Liver (tissue), 9 donors: Measurements from ENCODE around the gene GNAS-AS1. TPM values are rescaled to one million over a fixed set of nuclear protein-coding genes. Genes with fewer than 3 reads are reported as not detected.

Experiments
- DNase-seq: peaks from one replicate; pipeline ENCODE4 v3.0.0-alpha.2; 2017; ENCODE audit warnings: low spot score
- H3K27ac ChIP-seq, 2 donors: one replicate each; pipeline ENCODE4 v1.7.0; 2013; ENCODE audit warnings: inconsistent platforms in 2 of 2, low read length in 2 of 2, control low read depth in 1 of 2, low read depth in 1 of 2, mild to moderate bottlenecking in 1 of 2
- H3K27me3 ChIP-seq, 4 donors: one replicate each; pipeline versions ENCODE4 v1.6.1 to v1.7.0; 2013; ENCODE audit warnings: low read length in 3 of 4, inconsistent platforms in 1 of 4, mild to moderate bottlenecking in 1 of 4, moderate library complexity in 1 of 4; ENCODE audit not compliant: control insufficient read depth in 4 of 4, insufficient read depth in 4 of 4
- H3K36me3 ChIP-seq, 4 donors: one replicate each; pipeline versions ENCODE4 v1.6.1 to v1.7.0; 2013; ENCODE audit warnings: low read length in 3 of 4, mild to moderate bottlenecking in 3 of 4, low read depth in 1 of 4, moderate library complexity in 1 of 4; ENCODE audit not compliant: control insufficient read depth in 4 of 4, insufficient read depth in 3 of 4
- H3K4me1 ChIP-seq, 4 donors: one replicate each; pipeline versions ENCODE4 v1.6.1 to v1.7.0; 2013; ENCODE audit warnings: low read length in 3 of 4, mild to moderate bottlenecking in 3 of 4, moderate library complexity in 1 of 4; ENCODE audit not compliant: control insufficient read depth in 4 of 4, insufficient read depth in 4 of 4
- H3K4me3 ChIP-seq, 3 donors: one replicate each; pipeline versions ENCODE4 v1.6.1 to v1.7.0; 2013; ENCODE audit warnings: low read length in 3 of 3, control low read depth in 1 of 3, low read depth in 1 of 3, mild to moderate bottlenecking in 1 of 3
- H3K9ac ChIP-seq, 2 donors: one replicate each; pipeline ENCODE4 v1.7.0; 2013; ENCODE audit warnings: low read length in 2 of 2, mild to moderate bottlenecking in 2 of 2, moderate library complexity in 2 of 2, control low read depth in 1 of 2, low read depth in 1 of 2
- H3K9me3 ChIP-seq, 4 donors: one replicate each; pipeline versions ENCODE4 v1.6.1 to v1.7.0; 2013; ENCODE audit warnings: low read length in 3 of 4; ENCODE audit not compliant: control insufficient read depth in 4 of 4
- ATF3 ChIP-seq: IDR thresholded peaks from 2 replicates; pipeline ENCODE4 v1.6.1; 2016; ENCODE audit warnings: antibody characterized with exemption
- CTCF ChIP-seq: fragments of 150-350 bp; IDR thresholded peaks from 2 replicates; pipeline ENCODE4 v1.5.1; 2017; ENCODE audit warnings: improper control_type of control experiment, low read depth, low read length; ENCODE audit not compliant: missing input control
- EGR1 ChIP-seq, 2 donors: IDR thresholded peaks; 2 replicates each; pipeline ENCODE4 v1.6.1; 2016 to 2018; ENCODE audit warnings: antibody characterized with exemption in 2 of 2, low read depth in 2 of 2
- FOXA1 ChIP-seq: IDR thresholded peaks from 2 replicates; pipeline ENCODE4 v1.6.1; 2016; ENCODE audit warnings: antibody characterized with exemption
- FOXA2 ChIP-seq: IDR thresholded peaks from 2 replicates; pipeline ENCODE4 v1.6.1; 2016; ENCODE audit warnings: antibody characterized with exemption
- GABPA ChIP-seq, 2 donors: IDR thresholded peaks in 1 of 2; conservative IDR thresholded peaks in 1 of 2; 2 replicates each; pipeline ENCODE4 v1.6.1; 2016; ENCODE audit warnings: antibody characterized with exemption in 2 of 2, mild to moderate bottlenecking in 1 of 2, moderate library complexity in 1 of 2
- HNF4A ChIP-seq, 2 donors: conservative IDR thresholded peaks; 2 replicates each; pipeline ENCODE4 v1.6.1; 2016; ENCODE audit warnings: antibody characterized with exemption in 2 of 2, mild to moderate bottlenecking in 2 of 2
- HNF4G ChIP-seq: IDR thresholded peaks from 2 replicates; pipeline ENCODE4 v1.6.1; 2016; ENCODE audit warnings: antibody characterized with exemption
- JUND ChIP-seq, 2 donors: IDR thresholded peaks; 2 replicates each; pipeline ENCODE4 v1.6.1; 2016; ENCODE audit warnings: antibody characterized with exemption in 2 of 2
- MAX ChIP-seq: IDR thresholded peaks from 2 replicates; pipeline ENCODE4 v1.6.1; 2016; ENCODE audit warnings: antibody characterized with exemption
- NR2F2 ChIP-seq: IDR thresholded peaks from 2 replicates; pipeline ENCODE4 v1.6.1; 2016; ENCODE audit warnings: antibody characterized with exemption
- RAD21 ChIP-seq, 2 donors: IDR thresholded peaks; 2 replicates each; pipeline ENCODE4 v1.6.1; 2016; ENCODE audit warnings: antibody characterized with exemption in 2 of 2, mild to moderate bottlenecking in 2 of 2
- REST ChIP-seq: IDR thresholded peaks from 2 replicates; pipeline ENCODE4 v1.6.1; 2016; ENCODE audit warnings: antibody characterized with exemption, mild to moderate bottlenecking
- RXRA ChIP-seq, 2 donors: IDR thresholded peaks; 2 replicates each; pipeline ENCODE4 v1.6.1; 2017 to 2018; ENCODE audit warnings: antibody characterized with exemption in 2 of 2, mild to moderate bottlenecking in 1 of 2
- SP1 ChIP-seq: IDR thresholded peaks from 2 replicates; pipeline ENCODE4 v1.6.1; 2018; ENCODE audit warnings: antibody characterized with exemption, mild to moderate bottlenecking
- TAF1 ChIP-seq: conservative IDR thresholded peaks from 2 replicates; pipeline ENCODE4 v1.6.1; 2016; ENCODE audit warnings: antibody characterized with exemption, mild to moderate bottlenecking
- YY1 ChIP-seq: IDR thresholded peaks from 2 replicates; pipeline ENCODE4 v1.6.1; 2016; ENCODE audit warnings: antibody characterized with exemption, mild to moderate bottlenecking
- ZBTB33 ChIP-seq: IDR thresholded peaks from 2 replicates; pipeline ENCODE4 v1.6.1; 2016; ENCODE audit warnings: antibody characterized with exemption
- WGBS: extraction: QIAGEN DNeasy Blood & Tissue Kit; methylation state at CpG from one replicate; pipeline ENCODE4 v1.1.7; 2013; 5-methylcytosine and 5-hydroxymethylcytosine counted together
- polyA plus RNA-seq, 2 donors: library from polyadenylated mRNA; stranded (reverse) in 1 of 2; unstranded in 1 of 2; fragments of 200-250 nt in 1 of 2; fragments of >200 nt in 1 of 2; fragmentation: Nextera tagmentation in 1 of 2; extraction: Ambion mirVana in 1 of 2; gene quantifications; one replicate each; pipeline versions ENCODE4 v1.2.1 to v1.2.3, GENCODE V29; 2013 to 2015
- total RNA-seq, 2 donors: library from RNA; depleted of rRNA; stranded (reverse); fragments of >200 nt; gene quantifications; one replicate each; pipeline ENCODE4 v1.2.3, GENCODE V29; 2014
- donor health status: healthy.
- donor health status: healthy.
- donor health status: healthy.
- donor health status: healthy.
- donor health status: healthy.

The GNAS-AS1 gene
- total and polyA plus RNA-seq, 4 donors: 0.08 to 0.42 (median 0.09) TPM; not detected in 1

GRCh38 chr20:58784321-58785074 is 66.2 kb downstream of the GNAS-AS1 start:
- no peak overlapping the region for H3K27ac ChIP-seq
- TF ChIP-seq RAD21 (IDR thresholded peaks at IDR 0.05): no peak
- no peak for TF ChIP-seq CTCF
- no peak for TF ChIP-seq RXRA (IDR thresholded peaks at IDR 0.05)
- TF ChIP-seq FOXA1: no peak
- no peak for TF ChIP-seq MAX
- TF ChIP-seq HNF4A (conservative IDR thresholded peaks at IDR 0.05): no peak
- TF ChIP-seq EGR1 (IDR thresholded peaks at IDR 0.05; ENCODE audit: low read depth in 2 of 2): no peak
- TF ChIP-seq YY1: no peak
- TF ChIP-seq GABPA (IDR thresholded peaks at IDR 0.05 in 1 of 2, conservative IDR thresholded peaks at IDR 0.05 in 1 of 2): no peak
- no peak for TF ChIP-seq FOXA2
- TF ChIP-seq HNF4G: no peak
- TF ChIP-seq ZBTB33: no peak
- TF ChIP-seq SP1: no peak
- no peak for TF ChIP-seq NR2F2
- no peak for TF ChIP-seq ATF3
- no peak for TF ChIP-seq JUND (IDR thresholded peaks at IDR 0.05)
- no peak for TF ChIP-seq REST
- no peak for TF ChIP-seq TAF1
- H3K9ac ChIP-seq: no peak overlapping the region
- no peaks in the 10 kb centered on the region for H3K36me3 ChIP-seq
- H3K4me1 ChIP-seq: no peaks in the 10 kb centered on the region
- no peaks in the 10 kb centered on the region for H3K27me3 ChIP-seq
- 70% methylated on average over 15 of the region's 15 CpGs for WGBS
- H3K9me3 ChIP-seq: no peaks in the 10 kb centered on the region
- H3K4me3 ChIP-seq: no peak overlapping the region
- DNase-seq: no peak
